ENCODE measurements around the gene AUTS2.
A peak's percentile ranks its signal among the peaks of the same experiment; 100 is the strongest.

AUTS2 gene

GRCh38 chr7:70152313-70152712 is 554.0 kb downstream of the AUTS2 start:
- no peak for DNase-seq

GRCh38 chr7:70153933-70154332 is 555.7 kb downstream of the AUTS2 start:
- DNase-seq = no peak

GRCh38 chr7:70154521-70155180 is 556.4 kb downstream of the AUTS2 start:
- no peak for DNase-seq

GRCh38 chr7:70156057-70156456 is 557.8 kb downstream of the AUTS2 start:
- peak in 1 of 2 experiments; percentile 39 for DNase-seq

- no peak for DNase-seq
Measured at GRCh38 chr7:70159121-70159520, 560.8 kb downstream of the AUTS2 start.

- no peak for DNase-seq
Measured at GRCh38 chr7:70165477-70166170, 567.3 kb downstream of the AUTS2 start.

- no peak for DNase-seq
Measured at GRCh38 chr7:70171369-70171920, 573.2 kb downstream of the AUTS2 start.

- no peak for DNase-seq
Measured at GRCh38 chr7:70177166-70177565, 578.9 kb downstream of the AUTS2 start.

GRCh38 chr7:70178211-70178610 is 579.9 kb downstream of the AUTS2 start:
- no peak for DNase-seq

GRCh38 chr7:70178787-70179186 is 580.5 kb downstream of the AUTS2 start:
- DNase-seq = no peak

GRCh38 chr7:70182521-70182920 is 584.2 kb downstream of the AUTS2 start:
- DNase-seq = no peak

- DNase-seq = no peak
Measured at GRCh38 chr7:70183278-70183677, 585.0 kb downstream of the AUTS2 start.

GRCh38 chr7:70188901-70189650 is 590.8 kb downstream of the AUTS2 start:
- DNase-seq = no peak

GRCh38 chr7:70189776-70190175 is 591.5 kb downstream of the AUTS2 start:
- no peak for DNase-seq

- no peak for DNase-seq
Measured at GRCh38 chr7:70190281-70190680, 592.0 kb downstream of the AUTS2 start.

GRCh38 chr7:70193514-70193913 is 595.2 kb downstream of the AUTS2 start:
- peak in 1 of 2 experiments; percentile 49 for DNase-seq

- DNase-seq = no peak
Measured at GRCh38 chr7:70208236-70209063, 610.2 kb downstream of the AUTS2 start.

GRCh38 chr7:70210200-70210935 is 612.1 kb downstream of the AUTS2 start:
- no peak for DNase-seq

GRCh38 chr7:70210936-70211310 is 612.6 kb downstream of the AUTS2 start:
- no peak for DNase-seq

GRCh38 chr7:70212281-70212680 is 614.0 kb downstream of the AUTS2 start:
- DNase-seq = peak in 1 of 2 experiments; percentile 27

- DNase-seq = no peak
Measured at GRCh38 chr7:70214071-70214470, 615.8 kb downstream of the AUTS2 start.

- no peak for DNase-seq
Measured at GRCh38 chr7:70215491-70215890, 617.2 kb downstream of the AUTS2 start.

Data from NCI-H526 (cell line).